Right cardiac atrium (tissue), 5 donors: ENCODE results near the gene SLC39A2. TPM values are rescaled to one million over a fixed set of nuclear protein-coding genes. Genes with fewer than 3 reads are reported as not detected.
A peak's percentile ranks its signal among the peaks of the same experiment; 100 is the strongest.
"Not testable (repeated sequence)": the region's sequence is repeated elsewhere in the genome, so short reads cannot be mapped to it uniquely, and the experiment has no call there.

Experiments used
- ATAC-seq, 2 donors: fragments of 200-7000 bp; cut with Tn5 transposase; one replicate each; pipeline versions ENCODE4 v1.8.0 to v1.9.1; 2020; ENCODE audit warnings: moderate library complexity in 2 of 2, mild to moderate bottlenecking in 1 of 2
- DNase-seq, 3 donors: peaks; one replicate each; pipeline ENCODE4 v3.0.0-alpha.2; 2020
- H3K27ac ChIP-seq: one replicate; pipeline ENCODE4 v1.5.1; 2013; ENCODE audit warnings: mild to moderate bottlenecking, low read length, control low read depth, moderate library complexity
- H3K27me3 ChIP-seq: one replicate; pipeline ENCODE4 v1.6.1; 2013; ENCODE audit not compliant: control insufficient read depth, insufficient read depth
- H3K4me1 ChIP-seq: one replicate; pipeline ENCODE4 v1.6.1; 2013; ENCODE audit warnings: low read length; ENCODE audit not compliant: control insufficient read depth, insufficient read depth
- H3K4me3 ChIP-seq: one replicate; pipeline ENCODE4 v1.5.1; 2013; ENCODE audit warnings: low read length, control low read depth
- H3K9me3 ChIP-seq: one replicate; pipeline ENCODE4 v1.6.1; 2013; ENCODE audit warnings: low read length; ENCODE audit not compliant: control insufficient read depth
- WGBS: extraction: QIAGEN DNeasy Blood & Tissue Kit; methylation state at CpG from one replicate; pipeline ENCODE4 v1.1.7; 2013; 5-methylcytosine and 5-hydroxymethylcytosine counted together
- intact Hi-C, 4 donors: fragments of 100-400 bp; cut with DNase I; formaldehyde crosslinking; loops; one replicate each; pipeline versions ENCODE4 v1.11.0 to v1.14.0; 2022 to 2023
- polyA plus RNA-seq: library from polyadenylated mRNA; stranded (reverse); fragments of 200-250 nt; gene quantifications from one replicate; pipeline ENCODE4 v1.2.3, GENCODE V29; 2013
- total RNA-seq, 4 donors: library from RNA; stranded (reverse); fragmentation: NEBNext Ultra II Directional; extraction: Animal tissue kit (Norgen Biotek cat#: 25700); gene quantifications; one replicate each; pipeline ENCODE4 v1.2.1, GENCODE V29; 2021
- donor health status: healthy with polysubstance abuse.
- donor health status: DM: no; HTN: yes; CAD: no.
- donor health status: DM: no; HTN: no; CAD: no.
- donor health status: DM: no; HTN: yes; CAD: no; lungs with severe emphysema.
- donor health status: DM: yes; HTN: yes; CAD: no.

The SLC39A2 gene
- total and polyA plus RNA-seq, 5 donors = 0.16 to 0.35 (median 0.29) TPM; not detected in 2

- DNase-seq (no peak), ATAC-seq (no peak)
- no peaks in the 10 kb centered on the region for H3K27me3 ChIP-seq
- 98% methylated on average over 1 of the region's 1 CpG for WGBS
- no peak overlapping the region for H3K27ac ChIP-seq
- no peak overlapping the region for H3K4me3 ChIP-seq
- intact Hi-C loops = loop anchor here in 1 of 4 donors (10.0 kb wide), 2 partner anchors 69 to 281 kb away; partner anchors contain the start of gene RNASE7
- H3K4me1 ChIP-seq = no peaks in the 10 kb centered on the region
- no peaks in the 10 kb centered on the region for H3K9me3 ChIP-seq
Measured at GRCh38 chr14:20976291-20976690, 22.8 kb upstream of the SLC39A2 start.

GRCh38 chr14:20978687-20979086 lies 20.4 kb upstream of the SLC39A2 start:
- H3K27me3 ChIP-seq = no peaks in the 10 kb centered on the region
- ATAC-seq (no peak), DNase-seq (no peak)
- no peak overlapping the region for H3K27ac ChIP-seq
- 49% methylated on average over 1 of the region's 1 CpG for WGBS
- H3K9me3 ChIP-seq = no peaks in the 10 kb centered on the region
- no peaks in the 10 kb centered on the region for H3K4me1 ChIP-seq
- H3K4me3 ChIP-seq = no peak overlapping the region
- intact Hi-C loops = loop anchor here in 1 of 4 donors (10.0 kb wide), 2 partner anchors 66 to 284 kb away; partner anchors contain the start of gene RNASE7

- H3K9me3 ChIP-seq = no peaks in the 10 kb centered on the region
- H3K4me1 ChIP-seq = no peaks in the 10 kb centered on the region
- H3K27ac ChIP-seq = no peak overlapping the region
- WGBS = 72% methylated on average over 1 of the region's 1 CpG
- ATAC-seq = no peak
- intact Hi-C loops = no loop called here
- no peak overlapping the region for H3K4me3 ChIP-seq
- H3K27me3 ChIP-seq = no peaks in the 10 kb centered on the region
- no peak for DNase-seq
Measured at GRCh38 chr14:20980906-20981305, 18.2 kb upstream of the SLC39A2 start.

GRCh38 chr14:20982646-20983369 lies 16.3 kb upstream of the SLC39A2 start:
- no peak for ATAC-seq

GRCh38 chr14:20985650-20986049 lies 13.4 kb upstream of the SLC39A2 start:
- H3K9me3 ChIP-seq, H3K27me3 ChIP-seq, H3K27ac ChIP-seq, H3K4me1 ChIP-seq, H3K4me3 ChIP-seq, intact Hi-C loops, ATAC-seq, DNase-seq: not testable (repeated sequence)
- WGBS = 86% methylated on average over 4 of the region's 4 CpGs

More at GRCh38 chr14:20982646-20983369, 16.3 kb upstream of the SLC39A2 start:
- no peak for DNase-seq
- Histone ChIP-seq H3K4me1 (no peaks in the 10 kb centered on the region), H3K27ac (no peak overlapping the region), H3K4me3 (no peak overlapping the region), H3K27me3 (no peaks in the 10 kb centered on the region), H3K9me3 (no peaks in the 10 kb centered on the region)
- intact Hi-C loops = no loop called here
- 80% methylated on average over 2 of the region's 2 CpGs for WGBS

- H3K27me3 ChIP-seq = no peaks in the 10 kb centered on the region
Measured at GRCh38 chr14:20986811-20987210, 12.3 kb upstream of the SLC39A2 start.

GRCh38 chr14:20988717-20989470 lies 10.2 kb upstream of the SLC39A2 start:
- H3K9me3 ChIP-seq = no peaks in the 10 kb centered on the region
- peak overlapping the region; percentile 100 for H3K4me3 ChIP-seq
- 90% methylated on average over 15 of the region's 15 CpGs for WGBS
- no peak for DNase-seq
- H3K27me3 ChIP-seq = no peaks in the 10 kb centered on the region
- no peak for ATAC-seq
- H3K4me1 ChIP-seq = peaks cover 3% of the 10 kb centered on the region
- intact Hi-C loops = no loop called here
- H3K27ac ChIP-seq = peak overlapping the region; percentile 54

More at GRCh38 chr14:20986811-20987210, 12.3 kb upstream of the SLC39A2 start:
- no peaks in the 10 kb centered on the region for H3K9me3 ChIP-seq
- ATAC-seq = peak; percentile 51 to 60
- H3K4me1 ChIP-seq = peaks cover 3% of the 10 kb centered on the region
- intact Hi-C loops = no loop called here
- 41% methylated on average over 2 of the region's 2 CpGs for WGBS
- DNase-seq = no peak
- no peak overlapping the region for H3K4me3 ChIP-seq
- H3K27ac ChIP-seq = no peak overlapping the region

- H3K9me3 ChIP-seq = no peaks in the 10 kb centered on the region
- intact Hi-C loops = no loop called here
- DNase-seq (no peak), ATAC-seq (no peak)
- WGBS = under 1% methylated on average over 11 of the region's 11 CpGs
- no peaks in the 10 kb centered on the region for H3K27me3 ChIP-seq
- H3K4me3 ChIP-seq = peak overlapping the region; percentile 100
- peaks cover 3% of the 10 kb centered on the region for H3K4me1 ChIP-seq
- no peak overlapping the region for H3K27ac ChIP-seq
Measured at GRCh38 chr14:20989471-20989786, 9.7 kb upstream of the SLC39A2 start.

GRCh38 chr14:20989787-20990600 lies 9.1 kb upstream of the SLC39A2 start, which contains the start of gene METTL17:
TSS of gene METTL17 (plus strand) at chr14:20989980. CDS start at chr14:20990003, 23 bp downstream.
- intact Hi-C loops = no loop called here
- under 1% methylated on average over 42 of the region's 42 CpGs for WGBS
- no peaks in the 10 kb centered on the region for H3K27me3 ChIP-seq
- ATAC-seq = peak; percentile 94 to 95
- peak within 1 kb of the TSS; percentile 100 for H3K4me3 ChIP-seq
- no peaks in the 10 kb centered on the region for H3K9me3 ChIP-seq
- peaks cover 3% of the 10 kb centered on the region for H3K4me1 ChIP-seq
- peak within 1 kb of the TSS; percentile 93 for H3K27ac ChIP-seq
- DNase-seq = peak; percentile 90 to 95 (median 94)

GRCh38 chr14:20996521-20996920 lies 2.6 kb upstream of the SLC39A2 start:
- WGBS = 85% methylated on average over 14 of the region's 14 CpGs
- intact Hi-C loops = no loop called here
- DNase-seq (no peak), ATAC-seq (no peak)
- H3K9me3 ChIP-seq = no peaks in the 10 kb centered on the region
- no peaks in the 10 kb centered on the region for H3K4me1 ChIP-seq
- no peak overlapping the region for H3K4me3 ChIP-seq
- no peaks in the 10 kb centered on the region for H3K27me3 ChIP-seq
- no peak overlapping the region for H3K27ac ChIP-seq
